ENCODE measurements around the gene DCAF11. TPM values are rescaled to one million over a fixed set of nuclear protein-coding genes. Genes with fewer than 3 reads are reported as not detected.

The DCAF11 gene
- total and polyA plus RNA-seq, 2 of the 13 experiments (the other 11 are each of a cell fraction or from before 2014, with no cell fraction given): 150 to 257 TPM

DNA sequence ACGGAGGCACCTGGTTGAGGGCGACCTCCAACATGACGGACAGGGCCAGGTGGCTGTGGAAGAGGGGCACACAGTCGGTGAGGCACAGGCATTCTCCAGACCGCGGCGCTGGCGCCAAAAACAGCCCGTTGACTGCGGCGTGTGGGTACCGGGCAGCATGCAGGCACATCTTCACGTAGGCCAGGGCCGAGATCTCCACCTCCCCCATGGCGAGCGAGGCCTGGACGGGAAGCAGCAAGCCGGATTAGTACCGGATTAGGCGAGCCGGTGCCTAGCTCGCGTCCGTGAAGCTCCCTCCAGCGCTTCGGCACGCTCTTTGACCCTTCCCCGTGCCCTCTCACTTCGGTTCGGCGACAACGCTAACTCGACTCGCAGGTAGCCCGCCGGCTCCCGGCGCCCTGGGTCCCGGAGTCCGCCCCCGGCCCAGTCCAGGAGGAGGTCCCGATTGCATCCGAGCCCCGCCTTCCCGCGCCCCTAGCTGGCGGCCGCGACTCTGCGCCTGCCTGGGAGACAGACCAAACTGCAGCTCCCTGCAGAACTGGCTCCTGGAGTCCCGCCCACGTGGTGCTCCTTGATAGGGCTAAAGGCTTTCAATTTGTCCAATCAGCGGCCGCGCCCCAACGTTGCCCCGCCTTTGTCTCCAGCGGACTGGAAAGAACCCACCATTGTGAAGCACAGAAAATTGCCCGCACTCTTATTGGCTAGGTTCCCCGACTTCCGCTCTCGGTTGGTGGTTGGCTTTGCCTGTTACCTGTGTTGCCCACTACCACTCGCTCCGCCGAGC is 26.7 kb downstream of the DCAF11 start, which contains the start of gene EMC9 (continued):
- TF ChIP-seq, protein P1, sequence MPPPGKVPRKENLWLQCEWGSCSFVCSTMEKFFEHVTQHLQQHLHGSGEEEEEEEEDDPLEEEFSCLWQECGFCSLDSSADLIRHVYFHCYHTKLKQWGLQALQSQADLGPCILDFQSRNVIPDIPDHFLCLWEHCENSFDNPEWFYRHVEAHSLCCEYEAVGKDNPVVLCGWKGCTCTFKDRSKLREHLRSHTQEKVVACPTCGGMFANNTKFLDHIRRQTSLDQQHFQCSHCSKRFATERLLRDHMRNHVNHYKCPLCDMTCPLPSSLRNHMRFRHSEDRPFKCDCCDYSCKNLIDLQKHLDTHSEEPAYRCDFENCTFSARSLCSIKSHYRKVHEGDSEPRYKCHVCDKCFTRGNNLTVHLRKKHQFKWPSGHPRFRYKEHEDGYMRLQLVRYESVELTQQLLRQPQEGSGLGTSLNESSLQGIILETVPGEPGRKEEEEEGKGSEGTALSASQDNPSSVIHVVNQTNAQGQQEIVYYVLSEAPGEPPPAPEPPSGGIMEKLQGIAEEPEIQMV (CRISPR knock-in tag; IDR thresholded peaks at IDR 0.05; ENCODE audit: low read depth): peak; percentile 99
- TF ChIP-seq, protein P2, sequence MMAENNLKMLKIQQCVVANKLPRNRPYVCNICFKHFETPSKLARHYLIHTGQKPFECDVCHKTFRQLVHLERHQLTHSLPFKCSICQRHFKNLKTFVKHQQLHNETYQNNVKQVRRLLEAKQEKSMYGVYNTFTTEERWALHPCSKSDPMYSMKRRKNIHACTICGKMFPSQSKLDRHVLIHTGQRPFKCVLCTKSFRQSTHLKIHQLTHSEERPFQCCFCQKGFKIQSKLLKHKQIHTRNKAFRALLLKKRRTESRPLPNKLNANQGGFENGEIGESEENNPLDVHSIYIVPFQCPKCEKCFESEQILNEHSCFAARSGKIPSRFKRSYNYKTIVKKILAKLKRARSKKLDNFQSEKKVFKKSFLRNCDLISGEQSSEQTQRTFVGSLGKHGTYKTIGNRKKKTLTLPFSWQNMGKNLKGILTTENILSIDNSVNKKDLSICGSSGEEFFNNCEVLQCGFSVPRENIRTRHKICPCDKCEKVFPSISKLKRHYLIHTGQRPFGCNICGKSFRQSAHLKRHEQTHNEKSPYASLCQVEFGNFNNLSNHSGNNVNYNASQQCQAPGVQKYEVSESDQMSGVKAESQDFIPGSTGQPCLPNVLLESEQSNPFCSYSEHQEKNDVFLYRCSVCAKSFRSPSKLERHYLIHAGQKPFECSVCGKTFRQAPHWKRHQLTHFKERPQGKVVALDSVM (CRISPR knock-in tag; IDR thresholded peaks at IDR 0.05): no peak
- TF ChIP-seq ZNF766 (CRISPR knock-in tag; IDR thresholded peaks at IDR 0.05; ENCODE audit: borderline replicate concordance) (peak; percentile 95; the same call in 1 of the 2 replicates), ZNF343 (CRISPR knock-in tag; IDR thresholded peaks at IDR 0.05) (peak; percentile 87), ZNF138 (CRISPR knock-in tag; IDR thresholded peaks at IDR 0.05; ENCODE audit: low read depth) (peak; percentile 97), SRSF9 (IDR thresholded peaks at IDR 0.05; ENCODE audit: borderline replicate concordance, insufficient read depth, low read depth, low read length, poor library complexity, severe bottlenecking) (no peak), ZFY (CRISPR knock-in tag; IDR thresholded peaks at IDR 0.05) (peak; percentile 98), HES4 (CRISPR knock-in tag; IDR thresholded peaks at IDR 0.05; ENCODE audit: borderline replicate concordance) (no peak)
- TF ChIP-seq, protein P3, sequence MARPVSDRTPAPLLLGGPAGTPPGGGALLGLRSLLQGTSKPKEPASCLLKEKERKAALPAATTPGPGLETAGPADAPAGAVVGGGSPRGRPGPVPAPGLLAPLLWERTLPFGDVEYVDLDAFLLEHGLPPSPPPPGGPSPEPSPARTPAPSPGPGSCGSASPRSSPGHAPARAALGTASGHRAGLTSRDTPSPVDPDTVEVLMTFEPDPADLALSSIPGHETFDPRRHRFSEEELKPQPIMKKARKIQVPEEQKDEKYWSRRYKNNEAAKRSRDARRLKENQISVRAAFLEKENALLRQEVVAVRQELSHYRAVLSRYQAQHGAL (CRISPR knock-in tag; IDR thresholded peaks at IDR 0.05; ENCODE audit: not compliant biosample characterization): peak; percentile 86
- TF ChIP-seq, protein P4, sequence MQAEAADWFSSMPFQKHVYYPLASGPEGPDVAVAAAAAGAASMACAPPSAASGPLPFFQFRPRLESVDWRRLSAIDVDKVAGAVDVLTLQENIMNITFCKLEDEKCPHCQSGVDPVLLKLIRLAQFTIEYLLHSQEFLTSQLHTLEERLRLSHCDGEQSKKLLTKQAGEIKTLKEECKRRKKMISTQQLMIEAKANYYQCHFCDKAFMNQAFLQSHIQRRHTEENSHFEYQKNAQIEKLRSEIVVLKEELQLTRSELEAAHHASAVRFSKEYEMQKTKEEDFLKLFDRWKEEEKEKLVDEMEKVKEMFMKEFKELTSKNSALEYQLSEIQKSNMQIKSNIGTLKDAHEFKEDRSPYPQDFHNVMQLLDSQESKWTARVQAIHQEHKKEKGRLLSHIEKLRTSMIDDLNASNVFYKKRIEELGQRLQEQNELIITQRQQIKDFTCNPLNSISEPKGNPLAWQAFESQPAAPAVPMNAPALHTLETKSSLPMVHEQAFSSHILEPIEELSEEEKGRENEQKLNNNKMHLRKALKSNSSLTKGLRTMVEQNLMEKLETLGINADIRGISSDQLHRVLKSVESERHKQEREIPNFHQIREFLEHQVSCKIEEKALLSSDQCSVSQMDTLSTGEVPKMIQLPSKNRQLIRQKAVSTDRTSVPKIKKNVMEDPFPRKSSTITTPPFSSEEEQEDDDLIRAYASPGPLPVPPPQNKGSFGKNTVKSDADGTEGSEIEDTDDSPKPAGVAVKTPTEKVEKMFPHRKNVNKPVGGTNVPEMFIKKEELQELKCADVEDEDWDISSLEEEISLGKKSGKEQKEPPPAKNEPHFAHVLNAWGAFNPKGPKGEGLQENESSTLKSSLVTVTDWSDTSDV (CRISPR knock-in tag; IDR thresholded peaks at IDR 0.05): no peak
- TF ChIP-seq, protein P5, sequence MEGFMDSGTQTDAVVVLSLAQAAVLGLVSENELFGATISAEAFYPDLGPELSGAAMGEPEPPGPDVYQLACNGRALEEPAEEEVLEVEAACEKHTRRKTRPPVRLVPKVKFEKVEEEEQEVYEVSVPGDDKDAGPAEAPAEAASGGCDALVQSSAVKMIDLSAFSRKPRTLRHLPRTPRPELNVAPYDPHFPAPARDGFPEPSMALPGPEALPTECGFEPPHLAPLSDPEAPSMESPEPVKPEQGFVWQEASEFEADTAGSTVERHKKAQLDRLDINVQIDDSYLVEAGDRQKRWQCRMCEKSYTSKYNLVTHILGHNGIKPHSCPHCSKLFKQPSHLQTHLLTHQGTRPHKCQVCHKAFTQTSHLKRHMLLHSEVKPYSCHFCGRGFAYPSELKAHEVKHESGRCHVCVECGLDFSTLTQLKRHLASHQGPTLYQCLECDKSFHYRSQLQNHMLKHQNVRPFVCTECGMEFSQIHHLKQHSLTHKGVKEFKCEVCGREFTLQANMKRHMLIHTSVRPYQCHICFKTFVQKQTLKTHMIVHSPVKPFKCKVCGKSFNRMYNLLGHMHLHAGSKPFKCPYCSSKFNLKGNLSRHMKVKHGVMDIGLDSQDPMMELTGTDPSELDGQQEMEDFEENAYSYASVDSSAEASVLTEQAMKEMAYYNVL (CRISPR knock-in tag; IDR thresholded peaks at IDR 0.05; ENCODE audit: borderline replicate concordance): peak; percentile 48; the same call in 1 of the 2 replicates
